ENCODE results near the gene DCBLD2.

The DCBLD2 gene

GRCh38 chr3:98765721-98766120, 135.8 kb downstream of the DCBLD2 start:
- no peak for FAIRE-seq

- FAIRE-seq: no peak
Measured at GRCh38 chr3:98764472-98764884, 137.0 kb downstream of the DCBLD2 start.

- no peak for FAIRE-seq
Measured at GRCh38 chr3:98763819-98764418, 137.6 kb downstream of the DCBLD2 start.

- no peak for FAIRE-seq
Measured at GRCh38 chr3:98763076-98763475, 138.4 kb downstream of the DCBLD2 start, which contains the start of gene ST3GAL6. TSS of gene ST3GAL6 (plus strand) at chr3:98763340. CDS start at chr3:98768441, 5,101 bp downstream.

- no peak for FAIRE-seq
Measured at GRCh38 chr3:98761643-98762229, 139.8 kb downstream of the DCBLD2 start.

GRCh38 chr3:98759629-98760028, 141.9 kb downstream of the DCBLD2 start:
- FAIRE-seq: no peak

- FAIRE-seq: no peak
Measured at GRCh38 chr3:98755601-98756000, 145.9 kb downstream of the DCBLD2 start.

GRCh38 chr3:98754483-98754882, 147.0 kb downstream of the DCBLD2 start:
- no peak for FAIRE-seq

- no peak for FAIRE-seq
Measured at GRCh38 chr3:98750276-98750919, 151.1 kb downstream of the DCBLD2 start.

- FAIRE-seq: no peak
Measured at GRCh38 chr3:98746882-98747281, 154.6 kb downstream of the DCBLD2 start.

GRCh38 chr3:98746122-98746521, 155.4 kb downstream of the DCBLD2 start:
- no peak for FAIRE-seq

Measured in TTC549 (cell line).